GM18909 (cell line): ENCODE results near the gene SMC1B.
"Not testable (repeated sequence)": the region's sequence is repeated elsewhere in the genome, so short reads cannot be mapped to it uniquely, and the experiment has no call there.

Source experiments
- ATAC-seq: cut with Tn5 transposase; IDR thresholded peaks from one replicate; pipeline ENCODE4 v1.9.1; 2021; ENCODE audit warnings: mild to moderate bottlenecking; ENCODE audit not compliant: unreplicated experiment, poor library complexity

Gene SMC1B

GRCh38 chr22:45358127-45358526, 55.3 kb downstream of the SMC1B start:
- ATAC-seq, result no peak

GRCh38 chr22:45357490-45357889, 55.9 kb downstream of the SMC1B start:
- ATAC-seq, result no peak

- no peak for ATAC-seq
Measured at GRCh38 chr22:45353786-45354185, 59.6 kb downstream of the SMC1B start.

GRCh38 chr22:45352757-45353156, 60.6 kb downstream of the SMC1B start:
- ATAC-seq, result not testable (repeated sequence)

GRCh38 chr22:45351956-45352355, 61.4 kb downstream of the SMC1B start:
- ATAC-seq, result no peak

- no peak for ATAC-seq
Measured at GRCh38 chr22:45349916-45350315, 63.5 kb downstream of the SMC1B start.

GRCh38 chr22:45344334-45344733, 69.1 kb downstream of the SMC1B start:
- no peak for ATAC-seq

- ATAC-seq, result no peak
Measured at GRCh38 chr22:45343143-45343542, 70.3 kb downstream of the SMC1B start.

GRCh38 chr22:45341498-45341897, 71.9 kb downstream of the SMC1B start:
- ATAC-seq, result no peak

- no peak for ATAC-seq
Measured at GRCh38 chr22:45340323-45340722, 73.1 kb downstream of the SMC1B start.

GRCh38 chr22:45338795-45339194, 74.6 kb downstream of the SMC1B start:
- ATAC-seq, result no peak

GRCh38 chr22:45337536-45337935, 75.9 kb downstream of the SMC1B start:
- ATAC-seq, result no peak

GRCh38 chr22:45336971-45337431, 76.4 kb downstream of the SMC1B start:
- no peak for ATAC-seq

- no peak for ATAC-seq
Measured at GRCh38 chr22:45335854-45336522, 77.4 kb downstream of the SMC1B start.

- no peak for ATAC-seq
Measured at GRCh38 chr22:45335021-45335818, 78.2 kb downstream of the SMC1B start.

GRCh38 chr22:45334528-45334927, 78.9 kb downstream of the SMC1B start:
- ATAC-seq, result no peak

- no peak for ATAC-seq
Measured at GRCh38 chr22:45334068-45334467, 79.3 kb downstream of the SMC1B start.

- no peak for ATAC-seq
Measured at GRCh38 chr22:45332001-45332400, 81.4 kb downstream of the SMC1B start.

GRCh38 chr22:45331486-45331885, 81.9 kb downstream of the SMC1B start:
- no peak for ATAC-seq

- ATAC-seq, result no peak
Measured at GRCh38 chr22:45330548-45330947, 82.9 kb downstream of the SMC1B start.

- ATAC-seq, result no peak
Measured at GRCh38 chr22:45329530-45329936, 83.9 kb downstream of the SMC1B start.
